GM18951 (cell line): ENCODE data around the gene OR2AT4.
"Not testable (repeated sequence)": the region's sequence is repeated elsewhere in the genome, so short reads cannot be mapped to it uniquely, and the experiment has no call there.

ENCODE experiments used
- POLR2A ChIP-seq: IDR thresholded peaks from 4 replicates; pipeline ENCODE4 v1.6.1; 2011; ENCODE audit warnings: mild to moderate bottlenecking; ENCODE audit not compliant: insufficient read length, insufficient read depth; ENCODE audit errors: extremely low read depth
- in situ Hi-C: fragments of 300-500 bp; cut with MboI; formaldehyde crosslinking; loops from one replicate; pipeline ENCODE4 v1.12.0; 2022; ENCODE audit warnings: low sequenced_read_pairs, mixed read lengths, inconsistent platforms; ENCODE audit not compliant: unreplicated experiment

The OR2AT4 gene

GRCh38 chr11:75097173-75097557 lies 489 bp upstream of the OR2AT4 start:
- in situ Hi-C loops, result no loop called here
- TF ChIP-seq POLR2A, result no peak

DNA sequence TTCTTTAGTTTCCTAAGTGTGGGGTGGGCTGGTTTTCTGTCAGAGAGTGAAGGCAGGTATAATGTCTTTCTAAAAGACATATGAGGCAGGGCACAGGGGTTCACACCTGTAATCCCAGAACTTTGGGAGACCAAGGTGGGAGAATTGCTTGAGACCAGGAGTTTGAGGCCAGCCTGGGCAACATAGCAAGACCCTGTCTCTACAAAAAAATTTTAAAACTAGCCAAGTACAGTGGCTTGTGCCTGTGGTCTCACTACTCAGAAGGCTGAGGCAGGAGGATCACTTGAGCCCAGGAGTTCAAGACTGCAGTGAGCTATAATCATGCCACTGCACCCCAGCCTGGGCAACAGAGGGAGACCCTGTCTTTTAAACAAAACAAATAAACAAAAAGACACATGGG lies 2.3 kb downstream of the OR2AT4 start:
- in situ Hi-C loops, result not testable (repeated sequence)

DNA sequence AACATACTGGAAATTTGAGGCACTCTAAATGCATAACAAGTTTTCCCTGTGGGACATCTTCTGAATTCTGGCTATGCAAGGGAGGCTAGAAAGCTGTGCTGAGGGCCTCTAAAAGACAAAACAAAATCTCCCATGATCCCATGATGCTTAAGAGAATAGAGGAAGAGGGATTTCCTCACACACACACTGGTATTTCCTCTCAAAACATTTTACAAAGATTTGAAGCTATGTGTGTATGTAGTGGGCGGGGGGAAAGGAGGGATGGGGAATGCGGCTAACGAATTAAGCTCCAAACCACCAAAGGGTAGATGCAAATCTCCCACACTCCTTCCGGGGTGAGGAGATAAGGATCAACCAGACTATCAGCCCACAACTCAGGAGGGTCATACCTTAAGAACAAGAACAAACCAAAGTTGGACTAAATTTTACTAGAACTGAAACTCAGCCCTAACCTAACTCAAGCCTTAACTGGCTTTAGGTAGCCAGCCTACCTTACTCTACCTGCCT lies 6.0 kb downstream of the OR2AT4 start:
- in situ Hi-C loops, result no loop called here

DNA sequence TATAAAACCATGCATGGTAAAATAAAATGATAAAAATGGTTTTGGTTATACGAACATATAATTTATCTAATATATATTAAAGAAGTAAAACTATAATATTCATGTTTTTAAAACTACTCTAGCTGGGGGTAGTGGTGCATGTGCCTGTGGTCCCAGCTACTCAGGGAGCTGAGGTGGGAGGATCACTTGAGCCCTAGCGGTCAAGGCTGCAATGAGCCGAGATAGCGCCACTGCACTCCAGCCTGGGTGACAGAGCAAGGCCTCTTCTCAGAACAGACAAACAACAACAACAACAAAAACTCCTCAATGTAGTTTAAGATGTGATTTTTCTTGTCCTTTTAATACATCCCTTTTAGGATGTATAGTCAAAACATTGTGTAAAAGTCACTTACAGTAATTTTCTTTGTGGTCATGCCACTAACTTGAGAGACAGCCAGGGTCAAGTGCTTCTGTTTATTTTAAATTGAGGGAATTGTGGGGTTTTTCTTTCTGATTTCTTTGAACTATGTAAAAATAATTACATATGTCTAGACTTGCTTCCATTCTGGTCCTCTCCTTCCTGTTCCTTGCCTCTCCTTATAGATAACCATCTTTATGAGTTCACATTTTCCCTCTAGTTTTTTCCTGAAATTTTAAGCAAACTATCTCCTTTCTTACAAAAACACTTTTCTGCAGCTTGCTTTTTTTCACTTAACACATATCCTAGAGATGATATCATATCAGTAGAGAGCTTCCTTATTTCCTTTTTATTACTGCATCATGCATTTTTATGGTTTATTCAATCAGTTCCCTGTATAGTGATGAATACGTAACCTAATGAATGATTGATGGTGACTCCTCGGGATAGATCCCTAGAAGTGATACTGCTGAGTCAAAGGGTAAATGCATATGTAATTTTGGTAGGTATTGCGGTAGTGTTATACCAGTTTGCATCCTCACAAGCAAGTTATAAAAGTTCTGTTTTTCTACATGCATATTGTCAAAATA lies 9.1 kb downstream of the OR2AT4 start:
- in situ Hi-C loops, result no loop called here
- TF ChIP-seq POLR2A, result no peak

More for the DNA sequence above, 6.0 kb downstream of the OR2AT4 start:
- TF ChIP-seq POLR2A, result no peak

DNA sequence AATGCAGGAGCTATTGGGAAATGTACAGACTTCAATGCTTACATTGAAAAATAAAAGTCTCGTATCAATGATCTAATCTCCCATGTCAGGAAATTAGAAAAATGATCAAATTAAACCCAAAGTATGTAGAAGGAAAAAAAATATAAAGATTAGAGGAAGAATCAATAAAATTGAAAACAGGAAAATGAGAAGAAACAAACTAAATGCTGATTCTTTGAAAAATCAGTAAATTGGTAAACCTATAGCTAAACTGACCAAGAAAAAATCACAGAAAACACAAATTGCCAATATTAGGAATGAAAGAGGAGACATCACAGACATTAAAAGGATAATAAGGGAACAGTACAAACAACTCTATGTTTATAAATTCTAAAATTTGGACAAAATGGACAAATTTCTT lies 11.8 kb downstream of the OR2AT4 start:
- in situ Hi-C loops, result no loop called here

DNA sequence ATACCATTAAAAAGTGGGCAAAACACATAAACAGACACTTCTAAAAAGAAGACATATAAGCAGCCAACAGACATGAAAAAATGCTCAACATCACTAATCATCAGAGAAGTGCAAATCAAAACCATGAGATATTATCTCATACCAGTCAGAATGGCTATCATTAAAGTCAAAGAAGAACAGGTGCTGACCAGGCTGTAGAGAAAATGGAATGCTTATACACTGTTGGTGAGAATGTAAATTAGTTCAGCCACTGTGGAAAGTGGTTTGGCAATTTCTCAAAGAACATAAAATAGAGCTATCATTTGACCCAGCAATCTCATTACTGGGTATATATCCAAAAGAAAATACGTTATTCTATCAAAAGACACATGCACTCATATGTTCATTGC lies 13.5 kb downstream of the OR2AT4 start:
- in situ Hi-C loops, result no loop called here
- TF ChIP-seq POLR2A, result no peak

More for the DNA sequence above, 11.8 kb downstream of the OR2AT4 start:
- no peak for TF ChIP-seq POLR2A

GRCh38 chr11:75082601-75083216 lies 14.0 kb downstream of the OR2AT4 start:
- no peak for TF ChIP-seq POLR2A
- in situ Hi-C loops, result no loop called here

- TF ChIP-seq POLR2A, result no peak
- in situ Hi-C loops, result no loop called here
These were observed 17.1 kb downstream of the OR2AT4 start for GRCh38 chr11:75079546-75079945.

DNA sequence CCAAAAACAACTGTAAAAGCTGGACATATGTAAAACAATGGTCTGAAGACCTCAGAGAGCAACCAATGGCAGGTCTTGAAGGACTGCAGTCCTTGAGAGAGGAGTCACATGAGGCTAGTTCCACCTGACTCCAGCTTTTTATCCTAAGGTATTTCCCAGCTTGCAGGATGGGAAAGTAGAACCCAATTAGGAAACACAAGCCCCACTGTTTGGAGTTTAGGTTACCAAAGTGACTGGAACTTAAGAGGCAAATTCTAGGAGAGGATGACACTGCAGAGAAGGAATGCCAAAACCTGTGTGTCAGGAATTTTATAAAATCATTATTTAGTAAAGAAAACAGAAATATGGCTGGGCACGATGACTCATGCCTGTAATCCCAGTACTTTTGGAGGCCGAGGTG lies 18.4 kb downstream of the OR2AT4 start:
- no peak for TF ChIP-seq POLR2A

DNA sequence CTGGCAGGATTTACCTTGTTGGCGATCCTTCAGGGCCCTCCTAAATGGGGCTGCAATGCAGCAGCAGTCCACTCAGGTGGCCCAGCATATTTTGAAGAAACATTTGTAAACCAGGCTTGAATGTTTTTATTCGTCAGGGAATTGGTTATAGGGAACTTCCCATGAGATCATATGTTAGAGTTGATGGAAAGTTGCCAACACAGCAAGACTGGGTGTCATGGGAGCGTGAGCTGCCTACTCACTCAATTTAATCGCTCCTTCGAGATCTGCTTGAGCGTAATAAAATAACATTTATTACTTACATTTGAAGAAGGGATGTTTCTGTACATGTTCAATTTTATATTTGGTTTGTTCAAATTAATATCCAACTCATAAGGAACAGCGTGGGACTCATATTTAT lies 19.4 kb downstream of the OR2AT4 start:
- TF ChIP-seq POLR2A, result no peak
- in situ Hi-C loops, result no loop called here

More for the DNA sequence above, 18.4 kb downstream of the OR2AT4 start:
- in situ Hi-C loops, result no loop called here

- no peak for TF ChIP-seq POLR2A
- in situ Hi-C loops, result no loop called here
These were observed 20.0 kb downstream of the OR2AT4 start for GRCh38 chr11:75076671-75077070.

GRCh38 chr11:75073459-75074190 lies 23.1 kb downstream of the OR2AT4 start:
- no peak for TF ChIP-seq POLR2A

GRCh38 chr11:75072582-75072981 lies 24.1 kb downstream of the OR2AT4 start:
- TF ChIP-seq POLR2A, result no peak
- in situ Hi-C loops, result no loop called here

More at GRCh38 chr11:75073459-75074190, 23.1 kb downstream of the OR2AT4 start:
- in situ Hi-C loops, result no loop called here
